Measurements from ENCODE around the gene CPVL. TPM values are rescaled to one million over a fixed set of nuclear protein-coding genes. Genes with fewer than 3 reads are reported as not detected.

CPVL gene
- total RNA-seq, 1 experiment from 2014 or later: 1.1 TPM

DNA sequence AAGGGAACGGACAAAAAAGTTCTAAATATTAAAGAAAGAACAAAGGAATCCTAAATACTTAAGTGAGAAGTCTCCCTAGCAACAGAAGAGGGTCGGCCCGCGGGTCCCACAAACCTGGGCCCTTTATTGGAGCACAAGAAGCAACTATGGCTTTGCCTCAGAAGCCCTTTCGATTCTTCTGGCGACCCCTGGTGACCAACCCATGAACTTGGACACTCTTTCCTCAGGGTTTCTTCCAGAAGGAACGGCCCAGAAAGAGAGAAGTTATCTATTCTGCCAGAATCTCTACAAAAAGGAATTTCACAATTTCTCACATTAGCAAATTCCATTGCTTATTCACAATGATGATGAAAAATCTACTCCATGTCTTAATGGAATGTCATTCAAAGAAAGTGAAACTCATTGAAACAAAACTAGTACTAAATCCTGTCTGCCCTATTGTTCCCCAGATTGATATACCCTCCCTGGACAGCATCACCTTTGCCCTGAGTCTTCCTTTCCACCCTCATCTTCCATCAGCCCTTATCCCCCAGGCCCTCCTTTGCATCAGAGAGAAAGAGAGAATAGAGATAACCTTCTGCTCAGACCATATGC lies 43.7 kb downstream of the CPVL start:
- in situ Hi-C loops (cut with HindIII; ENCODE audit: low pct_unique_long_range_greater_than_20kb, low sequenced_read_pairs): no loop called here

DNA sequence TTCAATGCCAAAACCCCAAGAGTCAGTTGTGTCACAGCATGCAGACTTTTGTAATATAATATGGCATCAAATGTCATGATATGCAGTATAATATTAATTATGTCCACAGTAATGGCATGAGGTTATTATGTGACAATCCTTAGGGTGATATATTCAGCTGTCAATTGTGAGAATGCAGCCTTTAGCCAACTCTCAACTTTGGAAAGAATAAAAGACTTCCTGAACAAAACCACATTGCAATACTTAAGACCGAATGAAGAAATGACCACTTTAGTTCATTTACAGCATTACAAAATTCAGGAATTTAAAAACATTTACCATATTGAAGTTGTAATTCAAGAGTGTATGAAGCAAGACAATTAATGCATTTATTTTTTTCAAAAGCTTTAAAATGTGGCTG lies 45.4 kb downstream of the CPVL start:
- in situ Hi-C loops (cut with HindIII; ENCODE audit: low pct_unique_long_range_greater_than_20kb, low sequenced_read_pairs): no loop called here
- TF ChIP-seq SIN3A (IDR thresholded peaks at IDR 0.05; ENCODE audit: borderline replicate concordance, insufficient read depth, low read depth, low read length) (no peak), POLR2AphosphoS5 (IDR thresholded peaks at IDR 0.05; ENCODE audit: low read depth, low read length) (no peak), TCF7L2 (IDR thresholded peaks at IDR 0.05; ENCODE audit: low read depth, low read length) (no peak)
- TF ChIP-seq, protein P1, sequence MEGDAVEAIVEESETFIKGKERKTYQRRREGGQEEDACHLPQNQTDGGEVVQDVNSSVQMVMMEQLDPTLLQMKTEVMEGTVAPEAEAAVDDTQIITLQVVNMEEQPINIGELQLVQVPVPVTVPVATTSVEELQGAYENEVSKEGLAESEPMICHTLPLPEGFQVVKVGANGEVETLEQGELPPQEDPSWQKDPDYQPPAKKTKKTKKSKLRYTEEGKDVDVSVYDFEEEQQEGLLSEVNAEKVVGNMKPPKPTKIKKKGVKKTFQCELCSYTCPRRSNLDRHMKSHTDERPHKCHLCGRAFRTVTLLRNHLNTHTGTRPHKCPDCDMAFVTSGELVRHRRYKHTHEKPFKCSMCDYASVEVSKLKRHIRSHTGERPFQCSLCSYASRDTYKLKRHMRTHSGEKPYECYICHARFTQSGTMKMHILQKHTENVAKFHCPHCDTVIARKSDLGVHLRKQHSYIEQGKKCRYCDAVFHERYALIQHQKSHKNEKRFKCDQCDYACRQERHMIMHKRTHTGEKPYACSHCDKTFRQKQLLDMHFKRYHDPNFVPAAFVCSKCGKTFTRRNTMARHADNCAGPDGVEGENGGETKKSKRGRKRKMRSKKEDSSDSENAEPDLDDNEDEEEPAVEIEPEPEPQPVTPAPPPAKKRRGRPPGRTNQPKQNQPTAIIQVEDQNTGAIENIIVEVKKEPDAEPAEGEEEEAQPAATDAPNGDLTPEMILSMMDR (IDR thresholded peaks at IDR 0.05): no peak
- TF ChIP-seq, protein P2, sequence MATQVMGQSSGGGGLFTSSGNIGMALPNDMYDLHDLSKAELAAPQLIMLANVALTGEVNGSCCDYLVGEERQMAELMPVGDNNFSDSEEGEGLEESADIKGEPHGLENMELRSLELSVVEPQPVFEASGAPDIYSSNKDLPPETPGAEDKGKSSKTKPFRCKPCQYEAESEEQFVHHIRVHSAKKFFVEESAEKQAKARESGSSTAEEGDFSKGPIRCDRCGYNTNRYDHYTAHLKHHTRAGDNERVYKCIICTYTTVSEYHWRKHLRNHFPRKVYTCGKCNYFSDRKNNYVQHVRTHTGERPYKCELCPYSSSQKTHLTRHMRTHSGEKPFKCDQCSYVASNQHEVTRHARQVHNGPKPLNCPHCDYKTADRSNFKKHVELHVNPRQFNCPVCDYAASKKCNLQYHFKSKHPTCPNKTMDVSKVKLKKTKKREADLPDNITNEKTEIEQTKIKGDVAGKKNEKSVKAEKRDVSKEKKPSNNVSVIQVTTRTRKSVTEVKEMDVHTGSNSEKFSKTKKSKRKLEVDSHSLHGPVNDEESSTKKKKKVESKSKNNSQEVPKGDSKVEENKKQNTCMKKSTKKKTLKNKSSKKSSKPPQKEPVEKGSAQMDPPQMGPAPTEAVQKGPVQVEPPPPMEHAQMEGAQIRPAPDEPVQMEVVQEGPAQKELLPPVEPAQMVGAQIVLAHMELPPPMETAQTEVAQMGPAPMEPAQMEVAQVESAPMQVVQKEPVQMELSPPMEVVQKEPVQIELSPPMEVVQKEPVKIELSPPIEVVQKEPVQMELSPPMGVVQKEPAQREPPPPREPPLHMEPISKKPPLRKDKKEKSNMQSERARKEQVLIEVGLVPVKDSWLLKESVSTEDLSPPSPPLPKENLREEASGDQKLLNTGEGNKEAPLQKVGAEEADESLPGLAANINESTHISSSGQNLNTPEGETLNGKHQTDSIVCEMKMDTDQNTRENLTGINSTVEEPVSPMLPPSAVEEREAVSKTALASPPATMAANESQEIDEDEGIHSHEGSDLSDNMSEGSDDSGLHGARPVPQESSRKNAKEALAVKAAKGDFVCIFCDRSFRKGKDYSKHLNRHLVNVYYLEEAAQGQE (IDR thresholded peaks at IDR 0.05; ENCODE audit: insufficient read depth in 1 of 2, low read depth in 2 of 2, low read length in 1 of 2): no peak
- no peak overlapping the region for H3K27ac ChIP-seq (ENCODE audit: low read length)
- no TSS peak for BruUV-seq (replicated peaks)
- intact Hi-C loops (cut with micrococcal nuclease; ENCODE audit: unreplicated experiment): no loop called here
- DNase-seq (ENCODE audit: low read depth, low spot score) (no peak), ATAC-seq (no peak)
- no peaks in the 10 kb centered on the region for H3K9me3 ChIP-seq (ENCODE audit: control insufficient read depth, insufficient read depth, low read depth, low read length)
- no peaks in the 10 kb centered on the region for H3K27me3 ChIP-seq (ENCODE audit: control insufficient read depth, insufficient read depth, low read length)
- ChIA-PET POLR2A (no interaction called here), CTCF (interaction anchor here (0.7 to 1.8 kb wide), 2 partner anchors 174 to 247 kb away, joined by 3 to 17 read pairs; no protein-coding TSS in a partner anchor)
- H3K4me3 ChIP-seq (ENCODE audit: low read depth in 2 of 2, low read length in 2 of 2): no peak overlapping the region
- no peaks in the 10 kb centered on the region for H3K36me3 ChIP-seq (ENCODE audit: control insufficient read depth, insufficient read depth, low read length)
- H3K4me1 ChIP-seq (ENCODE audit: control insufficient read depth, insufficient read depth, low read length): no peaks in the 10 kb centered on the region

More for the DNA sequence above, 43.7 kb downstream of the CPVL start:
- CTCF ChIA-PET: interaction anchor here (0.7 to 1.8 kb wide), 3 partner anchors 175 to 738 kb away, joined by 4 to 17 read pairs (median 6); no protein-coding TSS in a partner anchor
- POLR2A ChIA-PET: no interaction called here
- Histone ChIP-seq H3K27me3 (ENCODE audit: control insufficient read depth, insufficient read depth, low read length) (no peaks in the 10 kb centered on the region), H3K9me3 (ENCODE audit: control insufficient read depth, insufficient read depth, low read depth, low read length) (no peaks in the 10 kb centered on the region), H3K36me3 (ENCODE audit: control insufficient read depth, insufficient read depth, low read length) (no peaks in the 10 kb centered on the region), H3K4me3 (ENCODE audit: low read depth in 2 of 2, low read length in 2 of 2) (no peak overlapping the region), H3K27ac (ENCODE audit: low read length) (no peak overlapping the region), H3K4me1 (ENCODE audit: control insufficient read depth, insufficient read depth, low read length) (no peaks in the 10 kb centered on the region)
- no TSS peak for BruUV-seq (replicated peaks)
- TF ChIP-seq, protein P1 (IDR thresholded peaks at IDR 0.05): peak; percentile 86
- TF ChIP-seq TCF7L2 (IDR thresholded peaks at IDR 0.05; ENCODE audit: low read depth, low read length): no peak
- intact Hi-C loops (cut with micrococcal nuclease; ENCODE audit: unreplicated experiment): loop anchor here (1.0 to 2.0 kb wide), 2 partner anchors 175 to 180 kb away; no protein-coding TSS in a partner anchor
- ATAC-seq: peak; percentile 67; the same call in 1 of the 2 replicates
- DNase-seq (ENCODE audit: low read depth, low spot score): peak; percentile 32

All from Panc1 (cell line).